Upper lobe of left lung (tissue), 4 donors: ENCODE results near the gene LYRM1.

Experiments used
- CTCF ChIP-seq, 6 experiments: fragments of 450-650 bp in 4 of 6; fragments of 200-600 bp in 2 of 6; sonication (generic) in 2 of 6; IDR thresholded peaks; one replicate each; pipeline ENCODE4 v1.5.1; 2016 to 2019; ENCODE audit warnings: antibody characterized with exemption in 6 of 6
- EP300 ChIP-seq, 4 donors: sonication (generic); formaldehyde crosslinking; IDR thresholded peaks; one replicate each; pipeline ENCODE4 v1.5.1; 2017; ENCODE audit warnings: antibody characterized with exemption in 4 of 4, control low read depth in 2 of 4
- POLR2A ChIP-seq, 4 donors: fragments of 450-650 bp; IDR thresholded peaks; one replicate each; pipeline ENCODE4 v1.5.1; 2016 to 2017; ENCODE audit warnings: antibody characterized with exemption in 4 of 4, mild to moderate bottlenecking in 2 of 4
- POLR2AphosphoS5 ChIP-seq, 2 donors: sonication (generic); formaldehyde crosslinking; IDR thresholded peaks; one replicate each; pipeline ENCODE4 v1.5.1; 2017; ENCODE audit warnings: antibody characterized with exemption in 2 of 2

GRCh38 chr16:20946015-20946629 lies 45.6 kb downstream of the LYRM1 start:
- TF ChIP-seq CTCF (IDR thresholded peaks at IDR 0.05) = no peak
- TF ChIP-seq POLR2A (IDR thresholded peaks at IDR 0.05) = no peak
- TF ChIP-seq POLR2AphosphoS5 (IDR thresholded peaks at IDR 0.05) = no peak
- no peak for TF ChIP-seq EP300 (IDR thresholded peaks at IDR 0.05)
